Stimulated activated CD8-positive, alpha-beta memory T cell treated with anti-CD3 and anti-CD28 coated beads, Interleukin-4, amount 100 ng/mL, for 48 hours (primary cell): ENCODE measurements around the gene ATRNL1.

Experiments used
- DNase-seq: peaks from one replicate; pipeline ENCODE4 v3.0.0-alpha.2; 2020

ATRNL1 gene, protein sequence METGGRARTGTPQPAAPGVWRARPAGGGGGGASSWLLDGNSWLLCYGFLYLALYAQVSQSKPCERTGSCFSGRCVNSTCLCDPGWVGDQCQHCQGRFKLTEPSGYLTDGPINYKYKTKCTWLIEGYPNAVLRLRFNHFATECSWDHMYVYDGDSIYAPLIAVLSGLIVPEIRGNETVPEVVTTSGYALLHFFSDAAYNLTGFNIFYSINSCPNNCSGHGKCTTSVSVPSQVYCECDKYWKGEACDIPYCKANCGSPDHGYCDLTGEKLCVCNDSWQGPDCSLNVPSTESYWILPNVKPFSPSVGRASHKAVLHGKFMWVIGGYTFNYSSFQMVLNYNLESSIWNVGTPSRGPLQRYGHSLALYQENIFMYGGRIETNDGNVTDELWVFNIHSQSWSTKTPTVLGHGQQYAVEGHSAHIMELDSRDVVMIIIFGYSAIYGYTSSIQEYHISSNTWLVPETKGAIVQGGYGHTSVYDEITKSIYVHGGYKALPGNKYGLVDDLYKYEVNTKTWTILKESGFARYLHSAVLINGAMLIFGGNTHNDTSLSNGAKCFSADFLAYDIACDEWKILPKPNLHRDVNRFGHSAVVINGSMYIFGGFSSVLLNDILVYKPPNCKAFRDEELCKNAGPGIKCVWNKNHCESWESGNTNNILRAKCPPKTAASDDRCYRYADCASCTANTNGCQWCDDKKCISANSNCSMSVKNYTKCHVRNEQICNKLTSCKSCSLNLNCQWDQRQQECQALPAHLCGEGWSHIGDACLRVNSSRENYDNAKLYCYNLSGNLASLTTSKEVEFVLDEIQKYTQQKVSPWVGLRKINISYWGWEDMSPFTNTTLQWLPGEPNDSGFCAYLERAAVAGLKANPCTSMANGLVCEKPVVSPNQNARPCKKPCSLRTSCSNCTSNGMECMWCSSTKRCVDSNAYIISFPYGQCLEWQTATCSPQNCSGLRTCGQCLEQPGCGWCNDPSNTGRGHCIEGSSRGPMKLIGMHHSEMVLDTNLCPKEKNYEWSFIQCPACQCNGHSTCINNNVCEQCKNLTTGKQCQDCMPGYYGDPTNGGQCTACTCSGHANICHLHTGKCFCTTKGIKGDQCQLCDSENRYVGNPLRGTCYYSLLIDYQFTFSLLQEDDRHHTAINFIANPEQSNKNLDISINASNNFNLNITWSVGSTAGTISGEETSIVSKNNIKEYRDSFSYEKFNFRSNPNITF (N-terminal part only)

DNA sequence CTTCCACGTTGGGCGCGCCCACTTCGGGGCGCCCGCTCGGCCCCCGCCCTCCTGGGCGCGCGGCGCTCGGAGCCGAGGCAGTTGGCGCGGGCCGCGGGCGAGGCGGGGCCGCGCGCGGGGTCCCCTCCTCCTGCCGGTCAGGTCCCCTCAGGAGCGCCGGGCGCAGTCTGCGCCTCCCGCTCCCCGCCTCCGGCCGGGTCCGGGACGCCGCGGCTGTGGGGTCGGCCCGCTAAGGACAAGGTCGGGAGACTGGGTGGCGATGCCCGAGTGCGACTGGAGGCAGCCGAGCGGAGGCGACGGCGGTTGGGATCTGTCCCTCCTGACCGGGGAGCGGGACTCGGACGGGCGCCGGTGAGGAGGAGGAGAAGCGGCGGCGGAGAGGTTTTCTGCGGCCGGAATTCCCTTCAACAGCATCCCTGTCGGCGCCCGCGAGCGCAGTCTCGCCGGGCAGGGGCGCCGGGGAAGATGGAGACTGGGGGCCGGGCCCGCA is at the start of gene ATRNL1:
Gene ATRNL1 (plus strand): TSS at position 80 of the 490 bp plus-strand sequence. CDS start 386 bp downstream, at position 466.
- DNase-seq = peak; percentile 30

DNA sequence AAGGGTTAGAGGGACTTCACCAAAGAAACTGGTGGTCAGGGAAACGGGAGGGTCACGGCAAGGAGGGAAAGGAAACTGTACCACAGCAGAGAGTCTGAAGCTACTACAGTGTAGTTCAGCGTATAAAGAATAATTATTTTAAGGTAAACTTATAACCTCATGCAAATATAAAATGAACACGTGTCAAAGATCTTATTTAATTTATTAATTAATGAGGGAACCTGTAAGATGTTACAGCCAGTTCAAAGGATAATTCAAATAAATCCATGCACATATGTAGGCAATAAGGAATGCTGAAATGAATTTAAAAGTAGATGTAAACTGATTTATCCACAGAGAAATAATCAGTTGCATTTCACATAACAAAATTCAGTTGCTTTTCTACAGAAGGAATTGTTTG is 49.4 kb upstream of the ATRNL1 start:
- DNase-seq = no peak

DNA sequence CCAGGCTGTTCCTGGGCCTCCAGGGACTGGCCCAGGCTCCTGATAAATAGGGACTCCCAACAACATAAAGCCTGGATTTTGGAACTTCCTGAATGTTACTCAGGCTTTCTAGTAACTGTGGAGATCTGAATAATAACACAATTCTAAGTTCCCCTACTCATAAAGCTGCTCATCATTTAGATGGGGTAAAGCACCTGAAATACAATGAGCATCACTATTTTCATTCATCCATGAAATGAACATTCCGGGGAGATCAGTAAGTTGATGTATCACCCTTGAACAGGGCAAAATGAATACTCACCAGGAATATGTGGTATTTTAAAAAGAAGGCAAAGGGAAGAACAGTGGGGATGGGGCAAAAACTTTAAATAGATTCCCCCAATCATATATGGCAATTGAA is 48.3 kb upstream of the ATRNL1 start:
- DNase-seq = no peak

DNA sequence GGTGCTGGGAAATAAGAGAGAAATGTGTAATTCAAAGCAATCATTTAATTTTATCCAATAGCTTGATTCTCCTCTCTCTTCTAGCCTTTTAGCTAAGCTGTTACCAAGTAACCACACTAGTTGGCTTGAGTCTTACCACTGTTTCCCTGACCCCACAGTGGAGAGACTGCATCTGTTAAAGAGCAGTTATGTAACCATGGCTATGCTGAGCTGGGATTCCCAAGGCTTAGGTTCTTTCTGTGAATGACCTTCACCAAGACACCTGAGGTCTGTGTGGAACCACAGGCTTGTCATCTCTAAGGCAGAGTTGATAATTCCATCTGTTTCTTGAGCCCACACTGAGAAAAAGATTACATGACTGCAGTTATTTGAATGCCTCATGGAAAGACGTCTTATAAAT is 47.7 kb upstream of the ATRNL1 start:
- no peak for DNase-seq

DNA sequence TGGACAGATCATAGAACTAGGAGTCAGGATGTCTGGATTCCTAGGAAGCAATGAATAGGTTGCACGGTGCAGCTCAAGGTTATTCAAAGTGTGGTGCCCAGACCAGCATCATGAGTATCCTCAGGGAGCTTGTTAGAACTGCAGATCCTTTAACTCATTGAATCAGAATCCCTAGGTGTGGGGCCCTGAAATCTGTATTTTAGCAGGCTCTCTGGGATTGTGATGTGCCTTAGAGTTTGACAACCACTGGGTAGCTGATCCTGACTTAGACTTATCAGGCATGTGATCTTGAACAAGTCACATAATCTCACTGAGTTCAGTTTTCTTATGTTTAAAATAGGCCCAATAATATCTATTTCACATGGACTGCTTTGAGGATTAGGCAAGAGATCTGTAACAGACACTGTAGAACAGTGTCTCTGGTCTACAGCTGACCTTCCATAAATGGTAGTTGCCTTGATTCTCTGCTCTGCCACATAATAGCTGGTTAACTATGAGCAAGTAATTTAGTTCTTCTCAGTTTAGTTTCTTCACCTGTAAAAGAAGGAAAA is 46.4 kb upstream of the ATRNL1 start:
- DNase-seq = no peak

DNA sequence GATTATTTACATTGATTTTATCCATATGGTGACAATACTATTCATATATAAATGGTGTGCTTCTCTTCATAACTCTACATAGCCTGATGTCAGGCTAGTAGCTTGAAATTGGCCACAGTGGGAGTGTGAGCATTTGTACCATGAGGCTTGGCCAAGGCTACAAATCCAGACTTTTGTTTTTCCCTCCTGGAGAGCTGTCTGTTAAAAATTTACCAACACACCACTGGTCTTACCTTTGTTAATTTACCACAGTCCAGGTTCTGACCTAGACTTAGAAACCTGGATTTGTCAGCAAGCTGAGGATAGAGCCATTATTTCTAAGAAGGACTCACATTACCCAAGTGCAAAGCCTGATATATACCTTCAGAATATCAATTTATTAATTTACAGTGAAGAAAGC is 45.5 kb upstream of the ATRNL1 start:
- no peak for DNase-seq

DNA sequence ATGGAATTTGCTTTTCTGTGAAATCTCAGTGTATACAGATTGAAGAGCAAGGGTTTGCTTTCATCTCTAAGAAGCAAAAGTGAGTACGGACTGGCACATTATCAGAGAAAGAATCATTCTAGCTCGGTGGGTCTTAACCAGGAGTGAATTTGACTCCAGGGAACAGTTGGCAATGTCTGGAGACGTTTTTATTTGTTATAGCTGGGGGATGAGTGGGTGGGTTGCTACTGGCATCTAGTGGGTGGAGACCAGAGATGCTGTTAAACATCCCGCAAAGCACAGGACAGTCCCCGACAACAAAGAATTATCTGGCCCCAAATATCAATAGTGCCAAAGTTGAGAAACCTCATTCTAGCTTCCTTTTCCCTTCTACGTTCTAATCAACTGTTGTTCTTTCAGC is 43.8 kb upstream of the ATRNL1 start:
- no peak for DNase-seq

DNA sequence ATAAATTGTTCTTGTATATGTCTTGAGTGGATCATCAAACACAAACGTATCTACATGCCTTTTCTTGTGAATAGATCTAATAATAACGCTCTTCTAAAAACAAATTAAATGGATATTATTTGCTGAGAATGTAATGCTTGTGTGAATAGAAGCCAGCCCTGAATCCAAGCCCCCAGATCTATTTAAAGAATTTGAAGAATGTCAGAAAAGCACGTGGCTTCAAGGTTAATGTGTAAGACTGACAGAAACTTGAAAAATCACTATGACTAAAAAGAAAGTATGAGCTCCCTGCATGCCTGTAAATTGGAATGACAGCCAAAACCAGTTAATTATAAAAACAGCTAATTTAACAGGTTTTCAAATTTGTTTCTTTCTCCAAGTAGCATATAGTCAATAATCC is 43.2 kb upstream of the ATRNL1 start:
- no peak for DNase-seq

DNA sequence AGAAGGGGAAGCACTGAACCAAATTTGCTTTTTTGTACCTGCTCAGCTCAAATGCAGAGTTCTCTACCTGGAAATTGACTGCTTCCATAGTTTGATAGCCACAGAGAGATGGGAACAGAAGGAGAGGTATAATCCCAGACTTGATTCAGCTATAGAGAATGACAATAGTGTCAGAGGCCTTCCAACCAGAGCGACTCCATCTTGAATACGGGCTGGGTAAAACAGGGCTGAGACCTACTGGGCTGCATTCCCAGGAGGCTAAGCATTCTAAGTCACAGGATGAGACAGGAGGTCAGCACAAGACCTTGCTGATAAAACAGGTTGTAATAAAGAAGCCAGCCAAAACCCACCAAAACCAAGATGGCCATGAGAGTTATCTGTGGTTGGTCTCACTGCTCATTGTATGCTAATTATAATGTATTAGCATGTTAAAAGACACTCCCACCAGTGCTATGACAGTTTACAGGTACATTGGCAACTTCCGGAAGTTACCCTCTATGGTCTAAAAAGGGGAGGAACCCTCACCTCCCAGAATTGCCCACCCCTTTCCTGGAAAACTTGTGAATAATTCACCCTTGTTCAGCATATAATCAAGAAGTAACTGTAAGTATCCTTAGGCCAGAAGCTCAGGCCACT is 42.7 kb upstream of the ATRNL1 start:
- no peak for DNase-seq

DNA sequence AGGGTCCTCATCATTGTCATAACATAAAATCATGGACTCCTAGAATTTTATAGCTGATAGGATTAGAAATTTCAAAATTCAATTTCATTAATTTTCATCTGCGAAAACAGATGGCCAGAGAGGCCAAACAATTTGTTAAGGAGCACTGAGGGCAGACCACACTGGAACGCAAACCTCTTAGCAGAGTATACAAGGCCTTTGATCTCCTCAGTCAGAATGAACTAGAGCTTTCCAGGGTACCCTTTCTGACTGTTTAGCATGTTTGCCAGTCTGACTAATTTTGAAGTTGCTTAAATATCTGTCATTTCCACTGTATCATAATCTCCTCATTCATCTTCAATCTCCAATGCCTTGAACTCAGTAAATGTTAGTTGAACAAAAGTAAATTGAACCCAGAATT is 41.9 kb upstream of the ATRNL1 start:
- DNase-seq = no peak

DNA sequence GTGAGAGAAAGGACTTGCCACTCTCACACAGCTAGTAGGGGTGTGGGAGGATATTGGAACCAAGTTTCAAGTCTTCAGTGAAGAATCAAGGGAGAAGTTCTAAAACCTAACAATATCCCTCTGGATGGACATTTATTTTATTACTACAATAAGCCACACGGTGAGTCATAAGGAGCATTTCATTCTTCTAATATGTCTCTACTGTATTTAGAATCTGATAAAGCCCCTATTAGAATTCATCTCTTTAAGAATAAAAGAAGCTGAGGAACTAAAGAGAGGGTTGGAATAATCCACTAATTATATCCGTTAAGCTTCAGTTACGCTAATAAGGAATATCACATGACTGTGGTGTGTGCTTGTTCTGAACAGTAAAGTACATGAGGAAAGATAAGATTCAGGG is 40.9 kb upstream of the ATRNL1 start:
- DNase-seq = no peak

DNA sequence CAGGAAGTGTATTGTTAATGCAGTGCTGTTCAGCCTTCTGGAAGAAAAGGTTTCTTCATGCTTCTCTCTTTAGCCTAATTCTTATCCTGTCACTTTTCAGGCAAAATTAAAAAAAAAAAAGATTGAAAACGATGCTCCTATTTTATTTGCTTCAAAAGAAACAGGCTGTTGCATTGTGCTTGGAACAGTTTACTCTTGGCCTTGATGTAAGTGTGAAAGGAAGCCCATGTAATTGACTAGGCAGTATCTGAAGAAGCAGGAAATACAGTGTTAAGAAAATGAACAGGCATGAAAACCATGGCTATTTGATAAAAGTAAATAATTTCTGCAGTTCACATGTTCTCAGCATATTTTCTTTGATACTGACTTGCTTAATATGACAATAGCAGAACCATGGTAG is 40.4 kb upstream of the ATRNL1 start:
- no peak for DNase-seq

DNA sequence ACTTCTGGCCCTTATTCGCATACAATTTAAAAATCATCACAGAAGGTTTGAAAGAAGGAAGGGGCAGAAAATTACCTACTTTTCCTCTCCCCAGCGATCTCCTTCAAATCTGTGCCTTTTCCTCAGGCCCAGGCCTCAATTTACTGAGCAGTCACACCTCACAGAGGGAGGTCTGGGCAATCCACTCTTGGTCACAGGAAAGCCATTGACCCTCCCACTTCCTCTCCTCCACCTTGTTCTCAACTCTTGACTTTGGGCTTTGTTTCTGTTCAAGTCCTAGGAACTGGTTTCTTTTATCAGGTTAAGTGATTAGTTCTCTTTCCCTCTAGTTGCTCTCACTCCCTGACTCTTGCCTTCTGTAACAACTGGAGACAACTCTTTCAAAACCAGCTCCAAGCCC is 37.0 kb upstream of the ATRNL1 start:
- no peak for DNase-seq

DNA sequence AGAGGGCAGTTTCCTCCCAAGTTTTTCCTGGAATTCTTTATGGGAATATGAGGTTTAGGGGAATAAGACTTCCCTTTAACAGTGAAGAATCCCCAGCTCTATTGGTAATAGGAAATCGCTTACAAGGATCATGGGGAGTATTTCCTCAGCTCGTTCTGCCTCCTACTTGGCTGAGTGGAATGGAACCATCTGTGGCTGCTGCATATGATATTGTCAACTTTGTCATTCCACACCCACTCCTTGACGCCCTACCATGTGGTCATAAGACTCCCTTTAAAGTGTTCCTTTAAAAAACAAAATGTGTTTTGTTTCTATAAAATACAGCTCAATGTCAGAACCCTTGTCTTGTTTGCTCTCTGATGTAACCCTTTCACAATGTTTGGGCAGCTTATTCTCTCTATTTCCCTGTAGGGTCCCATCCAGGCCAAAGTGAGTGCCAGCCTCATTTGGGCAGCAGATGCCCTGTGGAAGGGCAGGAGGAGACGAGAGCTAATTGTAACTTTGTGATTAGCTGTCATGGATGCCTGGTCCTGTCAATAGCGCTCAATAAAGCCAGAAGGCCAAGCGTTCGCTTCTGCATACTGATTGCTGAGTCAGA is 33.8 kb upstream of the ATRNL1 start:
- no peak for DNase-seq

DNA sequence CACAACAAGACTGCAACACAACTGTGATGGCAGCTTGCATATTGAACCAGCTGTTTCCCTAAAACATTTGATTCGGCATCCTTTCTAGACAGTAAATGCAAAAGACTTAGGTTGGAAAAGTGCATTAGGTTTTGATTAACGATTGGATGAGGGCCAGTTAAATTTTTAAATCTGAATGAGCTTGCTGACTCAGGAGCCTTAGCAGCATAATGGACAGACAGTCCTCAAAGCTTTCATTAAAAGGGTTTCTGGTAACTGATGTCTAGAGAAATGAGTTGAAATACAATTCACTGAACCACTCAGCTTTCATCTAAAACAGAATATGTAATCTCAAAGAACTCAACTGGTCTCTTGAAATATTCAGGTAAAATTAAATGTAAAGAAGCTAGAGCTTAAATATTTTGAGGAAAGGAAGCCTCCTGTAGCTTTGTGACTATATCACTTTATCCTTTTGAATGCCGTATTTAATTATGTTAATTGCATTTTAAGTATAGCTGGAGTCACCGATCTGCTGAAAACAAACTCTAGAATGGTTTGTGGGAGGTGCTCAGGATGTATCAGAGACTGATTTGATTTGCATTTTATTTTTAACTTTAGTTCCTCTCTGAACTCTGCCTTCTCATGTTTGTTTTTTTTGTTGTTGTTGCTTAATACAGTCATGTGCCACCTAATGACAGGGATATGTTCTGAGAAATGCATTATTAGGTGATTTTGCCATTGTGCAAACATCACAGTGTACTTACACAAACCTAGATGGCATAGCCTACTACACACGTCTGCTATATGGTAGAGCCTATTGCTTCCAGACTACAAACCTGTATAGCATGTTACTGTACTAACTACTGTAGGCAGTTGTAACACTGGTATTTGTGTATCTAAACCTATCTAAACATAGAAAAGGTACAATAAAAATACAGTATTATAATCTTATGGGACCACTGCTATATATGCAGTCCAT is 29.2 kb upstream of the ATRNL1 start:
- no peak for DNase-seq

DNA sequence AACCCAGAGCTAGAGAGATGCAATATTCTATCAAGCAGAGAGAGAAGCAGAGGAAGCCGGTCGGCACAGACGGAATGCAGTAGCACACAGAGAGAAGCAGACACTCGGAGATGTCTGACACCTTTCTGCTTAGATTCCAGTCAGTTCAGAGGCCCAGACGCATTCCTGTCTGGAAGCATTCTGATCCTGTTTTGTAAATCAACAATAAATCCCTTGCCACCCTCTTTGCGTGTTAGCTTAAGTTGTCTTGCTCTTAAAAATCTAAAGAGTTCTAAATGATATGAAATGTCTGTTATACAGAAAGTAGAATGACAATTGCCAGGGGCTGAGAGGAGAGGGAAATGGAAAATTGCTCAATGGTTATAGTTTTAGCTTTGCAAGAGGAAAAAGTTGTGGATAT is 27.4 kb upstream of the ATRNL1 start:
- no peak for DNase-seq

DNA sequence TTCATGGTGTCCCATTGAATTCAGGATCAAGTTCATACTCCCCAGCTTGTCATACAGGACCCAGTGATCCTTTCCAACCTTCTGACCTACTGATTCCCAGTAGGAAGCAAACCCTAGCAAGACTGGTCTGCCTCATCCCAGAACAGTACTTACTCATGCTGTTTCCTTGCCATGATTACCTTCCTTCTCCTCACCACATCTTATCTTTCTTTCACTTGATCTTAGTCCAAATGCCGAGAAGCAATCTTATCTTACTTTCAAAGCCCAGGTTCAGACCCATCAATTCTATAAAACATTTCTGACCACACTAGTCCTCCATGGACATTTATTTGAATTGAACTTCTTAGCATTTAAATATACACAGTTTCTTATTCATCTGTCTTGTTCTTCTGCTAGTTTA is 26.6 kb upstream of the ATRNL1 start:
- DNase-seq = no peak

DNA sequence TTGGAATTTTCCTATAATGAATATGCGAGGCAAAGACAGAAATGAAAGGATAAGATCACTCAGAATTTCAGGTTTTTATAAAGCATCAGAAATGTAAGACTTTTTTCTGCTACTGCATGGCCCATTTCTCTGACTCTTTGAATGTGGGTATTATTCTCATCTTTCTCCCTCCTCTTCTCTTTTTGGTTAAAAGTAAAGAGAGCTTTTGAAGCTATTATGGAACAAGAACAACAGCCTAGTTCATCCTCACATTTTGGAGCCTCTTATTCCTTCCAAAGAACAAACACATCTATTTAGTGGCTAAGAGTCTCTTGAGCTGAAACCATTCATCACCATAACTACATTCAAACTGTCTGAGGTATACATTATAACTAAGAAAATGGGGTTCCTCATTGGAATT is 19.4 kb upstream of the ATRNL1 start:
- DNase-seq = no peak

DNA sequence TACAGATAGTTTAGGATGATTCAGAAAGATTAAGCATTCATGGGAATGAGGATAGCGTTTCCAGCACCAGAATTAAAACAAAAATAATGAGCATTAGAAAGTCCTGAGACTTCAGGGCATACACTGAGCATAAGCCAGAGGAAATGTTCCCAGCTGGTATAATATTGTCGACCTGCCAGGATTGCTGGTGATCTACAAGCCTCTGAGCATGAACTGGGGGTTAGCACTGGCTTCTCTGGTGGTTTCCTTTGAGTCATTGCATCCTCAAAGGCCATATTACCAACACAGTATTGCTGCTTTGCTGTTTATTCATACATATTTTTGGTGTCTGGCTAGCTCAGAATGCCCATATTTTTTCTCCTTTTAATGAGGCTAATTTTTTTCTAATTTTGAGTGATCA is 10.7 kb upstream of the ATRNL1 start:
- DNase-seq = no peak

DNA sequence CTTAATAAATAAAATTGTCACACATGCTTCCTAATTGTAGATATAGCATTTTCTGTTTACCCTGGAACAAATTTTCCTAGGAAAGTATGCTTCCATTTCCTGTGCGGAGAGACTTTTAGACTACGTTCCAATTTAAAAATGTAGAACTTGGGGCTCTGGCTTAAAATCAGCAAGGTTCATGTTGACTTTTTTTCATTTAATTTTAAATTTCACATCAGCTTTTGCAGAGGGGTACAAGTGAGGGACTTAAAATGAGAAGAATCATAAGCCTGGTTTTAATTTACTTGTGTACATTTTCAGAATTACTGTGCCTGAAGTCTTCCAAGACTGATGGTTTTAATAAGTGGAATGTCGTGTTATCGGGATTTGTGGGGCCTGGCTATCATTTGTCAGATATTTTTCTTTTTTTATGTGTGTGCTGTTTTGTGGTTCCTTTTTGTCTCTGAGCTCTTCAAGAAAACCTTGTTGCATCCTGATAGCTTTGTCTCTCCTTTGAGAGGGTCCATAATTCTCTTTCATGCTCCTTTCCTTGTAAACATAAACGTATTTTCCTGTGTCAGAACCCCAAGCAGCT is 8.8 kb upstream of the ATRNL1 start:
- no peak for DNase-seq

DNA sequence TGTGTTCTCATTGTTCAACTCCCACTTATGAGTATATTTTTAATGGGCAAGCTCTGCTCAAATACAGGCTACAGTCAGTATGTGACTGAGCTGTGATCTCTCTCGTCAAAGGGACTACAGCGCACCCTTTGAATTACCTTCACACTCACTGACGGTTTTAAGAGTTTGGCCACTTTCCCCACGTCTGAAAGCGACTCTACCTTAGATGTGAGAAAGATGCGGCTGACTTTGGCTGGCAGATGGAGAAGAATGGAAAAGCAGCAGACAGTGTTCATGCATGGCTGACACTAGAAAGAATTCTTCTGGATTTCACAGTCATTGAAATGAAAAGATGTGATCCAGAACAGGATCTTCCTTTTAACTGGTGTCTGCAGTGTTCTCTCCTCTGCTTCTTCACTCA is 2.0 kb upstream of the ATRNL1 start:
- DNase-seq = no peak
